Dermis microvascular lymphatic vessel endothelial cell (primary cell): ENCODE measurements around the gene CYP27C1. TPM values are rescaled to one million over a fixed set of nuclear protein-coding genes. Genes with fewer than 3 reads are reported as not detected.
"Not testable (repeated sequence)": the region's sequence is repeated elsewhere in the genome, so short reads cannot be mapped to it uniquely, and the experiment has no call there.

ENCODE experiments used
- DNase-seq, 2 donors: peaks; one replicate each; pipeline versions ENCODE4 v3.0.0 to v3.0.0-alpha.2; 2010; ENCODE audit warnings: low read depth in 2 of 2
- total RNA-seq: library from RNA; depleted of rRNA; stranded (reverse); fragments of >200 nt; gene quantifications from 2 replicates; pipeline ENCODE4 v1.2.1, GENCODE V29; 2014

Gene CYP27C1
- total RNA-seq, 1 donor from 2014 or later, result not detected

DNA sequence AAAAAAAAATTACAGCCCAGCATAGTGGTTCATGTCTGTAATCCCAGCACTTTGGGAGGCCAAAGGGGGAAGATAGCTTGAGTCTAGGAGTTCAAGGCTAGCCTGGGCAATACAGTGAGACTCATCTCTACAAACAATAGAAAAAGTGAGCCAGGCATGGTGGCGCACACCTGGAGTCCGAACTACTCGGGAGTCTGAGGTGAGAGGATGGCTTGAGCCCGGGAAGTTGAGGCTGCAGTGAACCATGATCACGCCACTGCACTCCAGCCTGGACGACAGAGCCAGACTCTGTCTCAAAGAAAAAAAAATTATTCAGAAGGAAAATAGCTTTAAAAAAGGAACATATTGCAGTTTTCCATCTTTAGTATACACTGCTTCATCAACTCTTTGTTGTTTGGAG lies 47.8 kb downstream of the CYP27C1 start:
- no peak for DNase-seq

DNA sequence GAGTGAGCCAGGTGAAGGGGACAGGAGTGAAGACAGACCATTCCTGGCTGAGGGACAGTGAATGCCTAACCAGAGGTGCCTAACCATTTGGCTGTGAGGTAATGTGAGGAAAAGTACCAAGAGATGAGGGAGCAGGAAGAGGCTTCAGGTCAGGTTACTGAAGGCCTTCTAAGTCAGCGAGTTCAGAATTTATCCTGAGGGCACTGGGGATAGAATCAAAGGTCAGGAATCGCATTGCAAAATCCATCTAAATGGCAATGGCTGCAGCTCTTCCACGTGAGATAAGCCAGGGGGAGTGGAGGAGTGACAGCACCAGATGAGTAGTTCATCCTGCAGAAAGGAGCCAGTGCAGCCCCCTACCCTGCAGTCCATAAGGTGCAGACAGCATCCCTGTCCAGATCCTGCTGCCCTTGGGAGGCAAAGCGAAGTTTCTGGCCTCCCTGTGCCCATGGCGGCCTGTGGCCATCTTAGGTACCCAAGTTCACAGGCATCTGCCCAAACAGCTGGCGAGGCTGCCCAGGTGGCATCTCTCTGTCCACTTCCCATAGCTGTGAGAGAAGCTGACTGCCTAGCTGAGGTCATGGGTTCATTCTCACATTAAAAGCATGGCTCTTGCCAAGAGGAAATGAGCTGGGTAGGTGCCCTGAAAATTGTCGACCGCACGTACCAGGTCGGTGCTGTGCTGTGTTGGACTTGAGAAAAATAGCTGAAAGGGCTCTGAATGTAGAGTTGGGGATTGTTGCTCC lies 49.5 kb downstream of the CYP27C1 start:
- peak in 1 of 2 donors; percentile 26 for DNase-seq

DNA sequence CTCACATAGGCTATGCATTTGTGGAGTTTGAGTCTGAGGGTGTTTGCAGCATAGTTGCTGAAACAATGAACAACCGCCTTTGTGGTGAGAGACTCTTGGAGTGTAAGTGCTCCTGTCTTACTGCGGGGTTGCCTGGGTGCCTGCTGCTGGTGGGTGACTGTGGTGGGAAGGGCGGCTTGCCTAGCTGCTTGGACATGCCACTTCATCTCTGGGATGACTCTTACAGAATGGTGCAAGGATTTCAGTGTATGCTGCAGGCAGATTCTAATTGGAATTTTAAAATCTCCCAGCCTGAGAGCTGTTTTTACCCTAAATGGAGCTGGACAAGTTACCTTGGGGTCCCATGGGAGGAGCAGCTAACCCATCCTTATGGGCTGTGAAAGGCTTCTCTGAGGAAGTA lies 50.1 kb downstream of the CYP27C1 start:
- DNase-seq, result no peak

DNA sequence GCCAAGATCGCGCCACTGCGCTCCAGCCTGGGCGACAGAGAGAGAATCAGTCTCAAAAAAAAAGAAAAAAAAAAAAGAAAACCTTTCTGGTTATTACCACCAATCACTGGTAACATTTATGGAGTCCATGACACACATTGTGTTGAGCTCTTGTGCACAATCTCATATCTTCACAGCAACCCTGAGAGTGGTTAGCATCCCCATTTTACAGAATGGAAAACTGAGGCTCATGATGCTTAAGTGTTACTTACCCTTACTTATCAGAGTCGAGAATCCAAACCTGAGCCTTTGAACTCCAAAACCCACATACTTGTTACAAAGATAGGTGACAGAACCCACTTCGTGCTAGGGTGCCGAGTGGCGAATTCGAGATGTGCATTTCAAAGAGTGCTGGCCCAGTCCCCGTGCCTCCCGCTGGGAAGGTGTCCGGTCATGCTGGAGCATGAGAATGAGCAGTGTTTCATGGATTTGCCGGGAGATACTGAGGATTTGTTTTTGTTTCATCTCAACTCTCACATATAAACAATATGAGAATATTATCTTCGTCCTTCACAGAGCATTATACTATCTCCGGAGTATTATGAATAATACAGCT lies 50.9 kb downstream of the CYP27C1 start:
- no peak for DNase-seq

DNA sequence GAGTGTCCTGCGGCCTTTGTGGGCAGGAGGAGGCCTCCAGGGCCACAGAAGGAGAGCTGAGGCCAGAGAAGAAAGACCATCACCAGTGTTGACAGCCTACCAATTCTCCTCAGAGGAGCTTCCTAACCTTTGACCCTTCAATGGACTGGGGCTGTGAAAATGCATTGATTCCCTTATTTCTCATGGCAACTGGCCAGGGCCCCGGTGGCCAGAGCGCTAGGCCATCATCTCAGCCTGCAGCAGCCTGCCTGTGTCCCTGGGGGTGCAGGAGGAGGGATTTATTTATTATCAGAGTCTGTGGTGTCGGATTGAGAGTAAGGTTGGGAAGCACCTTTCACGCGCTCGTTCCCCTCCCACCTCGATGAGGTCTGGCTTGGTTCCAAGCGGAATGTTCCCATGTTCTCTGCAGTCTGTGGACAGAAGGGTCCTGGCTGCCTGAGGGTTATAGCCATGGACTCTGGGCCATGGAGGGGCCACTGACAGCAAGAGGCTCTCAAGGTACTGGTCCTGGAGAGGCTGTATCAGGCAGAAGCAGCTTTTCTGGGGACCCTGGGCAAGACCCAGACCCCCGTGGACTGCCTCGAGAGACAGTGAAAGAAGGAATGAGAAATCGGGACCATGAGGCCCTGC lies 53.8 kb downstream of the CYP27C1 start:
- DNase-seq, result no peak

DNA sequence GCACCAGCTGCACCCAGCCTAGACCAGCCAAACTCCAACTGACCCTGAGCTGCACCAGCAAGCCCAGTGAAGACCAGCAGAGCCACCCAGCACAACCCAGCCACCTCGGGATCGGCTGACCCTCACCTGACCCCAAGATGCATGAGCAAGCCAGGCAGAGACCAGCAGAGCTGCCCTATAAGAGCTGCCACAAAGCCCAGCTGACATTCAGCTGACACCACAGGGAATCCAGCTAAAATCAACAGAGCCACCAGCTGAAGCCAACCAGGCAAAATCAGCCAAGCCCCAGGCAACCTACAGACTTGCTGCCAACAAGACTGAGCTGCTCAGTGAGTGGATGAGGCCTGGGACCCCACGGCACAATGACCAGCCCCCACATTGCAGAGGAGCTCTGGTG lies 54.6 kb downstream of the CYP27C1 start:
- no peak for DNase-seq

DNA sequence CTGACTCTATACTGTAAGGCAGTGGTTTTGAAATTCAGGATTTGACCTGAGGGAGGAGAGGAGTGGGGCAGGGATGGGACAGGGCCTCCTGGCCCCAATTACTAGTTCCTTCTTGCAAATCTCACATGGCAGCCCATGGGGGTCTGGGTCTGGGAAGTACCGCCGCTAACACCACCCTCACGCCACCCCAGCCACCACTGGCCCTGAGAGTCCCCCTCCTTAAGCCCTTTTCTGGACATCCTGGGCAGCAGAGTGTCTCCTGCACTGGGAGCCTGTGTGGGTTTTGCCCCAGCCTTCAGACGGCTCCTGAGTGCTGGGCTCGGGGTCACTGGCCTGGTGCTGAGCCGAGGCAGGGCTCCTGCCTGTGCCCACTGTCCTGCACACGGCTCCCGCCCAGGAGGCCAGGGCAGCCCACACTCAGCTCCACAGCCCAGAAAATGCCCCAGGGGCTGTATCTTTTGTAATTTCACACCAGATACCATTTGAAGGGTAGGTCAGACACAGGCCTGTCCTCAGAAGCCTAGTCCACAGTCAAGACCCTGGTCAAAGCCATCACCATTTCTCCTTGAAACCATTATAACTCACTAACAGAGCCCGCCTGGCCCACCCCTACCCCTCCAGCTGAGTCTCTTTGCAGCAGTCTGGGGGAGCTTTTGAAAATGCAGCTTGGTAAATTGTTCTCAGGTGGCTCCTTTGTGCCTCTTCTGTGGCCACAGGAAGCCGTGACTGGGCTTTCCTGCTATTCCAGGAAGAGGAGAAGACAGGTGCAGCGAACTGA lies 55.1 kb downstream of the CYP27C1 start:
- no peak for DNase-seq

DNA sequence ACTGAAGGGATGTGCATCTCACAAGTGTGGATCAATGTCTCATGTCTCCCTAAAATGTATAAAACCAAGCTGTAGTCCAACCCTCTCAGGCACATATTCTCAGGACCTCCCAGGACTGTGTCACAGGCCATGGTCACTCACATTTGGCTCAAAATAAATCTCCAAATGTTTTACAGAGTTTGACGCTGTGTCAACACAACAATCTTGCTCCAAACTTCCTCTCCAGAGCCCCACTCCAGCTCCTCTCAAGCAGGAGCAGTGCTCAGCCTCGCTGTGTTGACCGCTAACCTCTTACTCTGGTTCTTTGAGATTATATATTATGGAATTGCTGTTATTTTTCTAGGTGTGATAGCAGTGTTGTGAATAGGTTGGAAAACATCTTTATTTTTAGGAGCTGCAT lies 56.2 kb downstream of the CYP27C1 start:
- no peak for DNase-seq

DNA sequence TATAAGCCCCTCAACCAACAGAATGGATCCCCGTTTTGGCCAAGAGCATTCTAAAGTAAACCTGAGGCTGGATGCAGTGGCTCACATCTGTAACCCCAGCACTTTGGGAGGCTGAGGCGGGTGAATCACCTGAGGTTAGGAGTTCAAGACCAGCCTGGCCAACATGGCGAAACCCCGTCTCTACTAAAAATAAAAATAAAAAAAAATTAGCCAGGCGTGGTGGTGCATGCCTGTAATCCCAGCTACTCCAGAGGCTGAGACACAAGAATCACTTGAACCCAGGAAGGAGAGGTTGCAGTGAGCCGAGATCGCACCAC lies 57.1 kb downstream of the CYP27C1 start:
- DNase-seq, result not testable (repeated sequence)

DNA sequence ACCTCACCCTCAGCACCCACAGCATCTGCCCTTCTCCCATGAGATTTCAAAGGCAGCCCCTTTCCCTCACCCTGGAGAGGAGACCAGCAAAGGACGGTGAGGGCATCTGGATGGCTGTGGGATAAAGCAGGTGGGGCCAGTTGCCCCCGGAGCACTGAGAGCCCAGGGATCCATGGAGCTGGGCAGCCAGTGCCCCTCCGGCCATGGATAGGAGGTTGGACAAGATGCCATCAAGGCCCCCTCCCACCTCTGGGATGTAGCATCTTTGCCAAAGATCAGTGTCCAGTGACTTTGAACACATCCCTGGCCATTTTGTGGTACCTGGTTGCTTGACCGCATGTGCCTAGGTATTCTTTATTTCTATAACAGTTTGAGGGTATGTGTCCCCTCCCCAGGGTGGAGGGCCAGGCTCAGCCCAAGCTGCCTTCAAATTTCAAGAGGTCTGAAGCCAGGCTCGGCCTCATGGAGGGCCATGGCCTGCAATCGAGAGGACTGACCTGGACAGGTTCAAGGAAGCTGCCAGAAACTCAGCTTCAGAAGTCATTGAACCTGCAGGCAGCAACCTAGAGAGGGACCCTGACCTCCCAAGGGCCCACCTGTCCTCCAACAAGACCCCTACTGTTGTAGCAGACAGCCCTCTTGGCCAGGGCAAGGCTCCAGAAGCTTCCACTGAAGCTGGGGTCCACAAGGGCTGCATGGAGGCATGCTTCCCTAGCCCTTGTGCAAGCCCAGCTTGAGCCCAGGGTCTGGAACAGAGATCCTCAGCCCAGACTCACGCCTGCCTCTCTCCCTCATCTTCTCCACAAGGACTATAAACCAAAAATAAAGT lies 57.6 kb downstream of the CYP27C1 start:
- no peak for DNase-seq

DNA sequence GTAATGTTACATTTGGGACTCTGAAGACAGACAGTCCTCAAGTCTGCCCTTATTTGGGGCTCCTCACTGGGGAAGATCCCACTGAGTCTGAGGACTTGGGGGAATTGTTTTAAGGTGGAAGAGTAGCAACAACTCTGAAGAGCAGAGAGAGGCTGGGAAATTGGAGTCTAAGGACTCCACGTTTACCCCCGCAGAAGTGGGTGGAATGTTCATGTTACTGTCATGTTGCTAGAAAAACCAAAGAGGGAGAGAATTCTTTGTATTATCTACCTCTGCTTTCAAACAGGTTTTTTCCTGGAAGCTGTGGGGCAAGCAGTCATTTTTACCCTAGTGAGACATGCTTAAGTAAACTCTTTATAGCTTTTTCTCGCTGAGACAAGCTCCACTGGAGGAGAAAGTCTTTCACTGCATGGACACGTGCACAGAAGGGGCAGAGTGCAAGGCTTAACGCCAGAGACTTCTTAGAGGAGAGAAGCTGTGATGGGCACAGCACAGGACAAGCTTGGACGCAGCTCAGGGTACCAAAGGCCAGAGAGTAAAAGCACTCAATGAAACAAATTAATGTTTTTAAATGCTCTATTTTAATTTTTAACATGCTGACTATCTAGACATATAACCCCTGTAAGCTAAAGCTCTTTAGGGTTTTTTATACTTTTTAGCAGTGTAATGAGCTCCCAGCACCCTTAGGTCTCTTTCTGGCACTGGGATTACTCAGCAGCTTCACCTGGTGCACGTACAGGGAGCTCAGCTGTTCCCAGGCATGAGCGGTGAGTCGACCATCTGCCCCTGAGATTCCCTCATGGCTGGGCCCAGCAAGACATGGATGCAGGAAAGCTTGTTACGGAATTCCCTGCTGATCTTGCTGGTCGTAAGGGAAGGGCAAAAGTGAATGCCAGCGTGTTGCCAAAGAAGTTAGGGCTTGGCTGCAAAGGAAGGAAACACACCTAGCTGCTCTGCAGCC lies 58.6 kb downstream of the CYP27C1 start:
- no peak for DNase-seq

DNA sequence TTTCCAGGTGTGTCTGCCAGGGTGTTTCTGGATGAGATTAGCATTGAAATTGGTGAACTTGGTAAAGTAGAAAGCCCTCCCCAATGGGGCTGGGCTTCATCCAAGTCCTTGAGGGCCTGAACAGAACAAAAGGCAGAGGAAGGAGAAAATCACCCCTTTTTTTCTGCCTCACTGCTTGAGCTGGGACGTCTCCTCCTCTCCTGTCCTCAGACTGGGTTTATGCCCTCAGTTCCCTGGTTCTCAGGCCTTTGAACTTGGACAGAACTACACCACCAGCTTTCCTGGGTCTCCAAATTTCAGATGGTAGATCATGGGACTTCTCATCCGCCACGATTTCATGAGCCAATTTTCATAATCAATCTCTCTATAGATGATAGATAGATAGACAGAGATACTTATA lies 59.4 kb downstream of the CYP27C1 start:
- DNase-seq, result no peak

DNA sequence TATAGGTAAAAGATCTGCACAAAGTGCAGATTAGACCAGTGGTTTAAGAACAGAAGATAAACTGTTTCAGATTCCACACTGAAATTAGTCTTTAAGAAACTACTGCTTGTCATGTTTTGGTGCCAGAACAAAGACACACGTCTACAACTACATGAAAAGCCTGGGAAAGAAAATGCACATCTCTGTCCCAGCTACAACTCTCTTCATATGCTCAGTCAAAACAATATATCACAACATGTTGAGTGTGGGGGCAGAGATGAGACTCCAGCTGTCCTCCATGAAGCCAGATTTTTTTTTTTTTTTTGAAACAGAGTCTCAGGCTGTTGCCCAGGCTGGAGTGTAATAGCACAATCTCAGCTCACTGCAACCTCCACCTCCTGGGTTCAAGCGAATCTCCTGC lies 60.6 kb downstream of the CYP27C1 start:
- DNase-seq, result no peak

DNA sequence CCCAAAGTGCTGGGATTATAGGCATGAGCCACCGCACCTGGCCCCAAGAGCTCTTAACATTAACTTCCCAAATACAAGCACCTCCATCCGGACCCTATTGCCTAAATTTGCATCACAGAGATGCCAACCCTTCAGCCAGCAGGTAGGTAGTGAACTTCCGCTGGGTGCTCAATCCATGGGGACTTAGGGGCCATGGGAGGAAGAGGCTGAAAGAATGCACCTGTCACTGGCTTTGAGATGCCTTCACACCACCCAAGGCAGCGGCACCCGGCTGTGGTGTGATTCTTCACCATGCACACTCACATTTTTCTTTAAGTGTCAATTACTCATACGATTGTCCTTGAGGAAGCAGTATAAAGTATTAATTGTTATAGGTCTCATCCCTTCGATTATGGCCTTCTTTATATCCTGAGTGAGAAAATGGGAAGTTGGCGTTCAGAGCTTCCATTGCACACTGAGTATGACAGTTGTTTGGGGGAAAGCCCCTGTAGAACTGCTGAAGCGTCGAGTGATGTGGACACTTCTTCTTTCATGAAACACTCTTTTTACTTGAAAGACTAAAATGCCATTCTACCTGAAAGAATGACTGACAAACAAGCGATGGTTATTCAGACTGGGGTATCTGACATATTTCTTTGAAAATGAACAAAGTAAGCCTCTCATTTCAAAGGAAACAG lies 61.3 kb downstream of the CYP27C1 start:
- DNase-seq, result no peak

DNA sequence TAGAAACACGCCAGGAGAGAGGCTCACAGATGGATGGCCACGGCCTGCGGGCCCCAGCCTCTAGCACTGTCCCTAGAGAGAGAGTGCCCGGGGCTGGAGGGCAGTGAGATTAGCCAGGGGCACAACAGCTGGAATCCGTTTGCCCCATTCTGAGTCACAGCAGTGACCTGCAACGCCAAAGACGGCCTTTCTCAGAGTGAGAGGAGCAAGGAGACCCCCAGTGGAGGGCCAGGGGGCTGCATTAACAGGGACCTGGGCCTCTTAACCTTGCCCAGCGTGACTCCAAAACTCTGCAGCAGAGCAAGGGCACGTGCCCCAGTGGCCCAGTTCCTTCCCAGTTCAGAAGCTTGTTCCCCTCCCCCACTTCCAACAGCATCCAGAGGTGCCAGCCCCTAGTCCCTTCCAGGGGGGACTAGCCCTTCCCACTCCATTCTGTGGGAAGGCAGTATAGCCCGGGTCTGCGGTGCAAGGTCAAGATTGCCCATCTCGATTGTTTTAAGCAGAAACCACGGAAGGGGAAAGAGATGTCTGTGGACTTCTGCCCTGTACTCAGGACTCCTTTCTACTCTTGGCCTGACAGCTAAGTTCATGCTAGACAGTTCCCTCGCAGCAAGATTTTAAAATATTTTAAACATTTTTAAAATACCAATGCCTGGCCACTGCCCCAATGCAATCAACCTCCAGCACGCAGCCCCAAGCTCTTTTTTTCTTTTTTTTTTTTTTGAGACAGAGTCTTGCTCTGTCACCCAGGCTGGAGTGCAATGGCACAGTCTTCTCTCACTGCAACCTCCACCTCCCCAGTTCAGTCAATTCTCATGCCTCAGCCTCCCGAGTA lies 62.2 kb downstream of the CYP27C1 start:
- DNase-seq, result peak in 1 of 2 donors; percentile 21

DNA sequence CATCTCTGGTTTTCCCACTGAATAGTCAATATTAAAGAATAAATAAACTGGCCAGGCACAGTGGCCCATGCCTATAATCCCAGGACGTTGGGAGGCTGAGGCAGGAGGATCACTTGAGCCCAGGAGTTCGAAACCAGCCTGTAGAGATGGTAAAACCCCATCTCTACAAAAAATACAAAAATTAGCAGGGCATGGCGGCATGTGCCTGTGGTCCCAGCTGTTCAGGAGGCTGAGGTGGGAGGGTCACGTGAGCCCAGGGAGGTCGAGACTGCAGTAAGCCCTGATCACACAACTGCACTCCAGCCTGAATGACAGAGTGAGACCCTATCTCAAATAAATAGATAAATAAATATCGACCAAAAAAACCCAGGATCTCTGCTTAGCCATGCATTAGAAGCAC lies 63.0 kb downstream of the CYP27C1 start:
- no peak for DNase-seq

DNA sequence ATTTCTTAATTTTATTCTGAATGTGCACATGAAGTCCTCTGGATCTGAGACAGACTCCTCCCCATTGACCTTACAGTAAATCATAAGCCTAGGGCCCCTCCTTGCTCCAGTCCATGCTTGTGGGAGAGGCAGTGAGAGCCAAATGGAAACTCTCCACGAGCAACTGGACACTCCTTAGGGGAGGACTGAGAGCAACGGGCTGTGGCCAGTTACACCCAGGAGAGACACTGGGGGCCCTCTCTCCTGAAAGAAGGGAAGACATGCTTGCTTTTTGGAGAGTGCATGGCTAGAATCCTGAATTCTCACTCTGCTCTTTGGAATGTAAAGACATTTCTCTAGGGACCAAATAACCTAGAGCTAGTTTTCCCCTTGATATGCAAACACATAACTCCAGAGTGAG lies 64.2 kb downstream of the CYP27C1 start:
- DNase-seq, result no peak

DNA sequence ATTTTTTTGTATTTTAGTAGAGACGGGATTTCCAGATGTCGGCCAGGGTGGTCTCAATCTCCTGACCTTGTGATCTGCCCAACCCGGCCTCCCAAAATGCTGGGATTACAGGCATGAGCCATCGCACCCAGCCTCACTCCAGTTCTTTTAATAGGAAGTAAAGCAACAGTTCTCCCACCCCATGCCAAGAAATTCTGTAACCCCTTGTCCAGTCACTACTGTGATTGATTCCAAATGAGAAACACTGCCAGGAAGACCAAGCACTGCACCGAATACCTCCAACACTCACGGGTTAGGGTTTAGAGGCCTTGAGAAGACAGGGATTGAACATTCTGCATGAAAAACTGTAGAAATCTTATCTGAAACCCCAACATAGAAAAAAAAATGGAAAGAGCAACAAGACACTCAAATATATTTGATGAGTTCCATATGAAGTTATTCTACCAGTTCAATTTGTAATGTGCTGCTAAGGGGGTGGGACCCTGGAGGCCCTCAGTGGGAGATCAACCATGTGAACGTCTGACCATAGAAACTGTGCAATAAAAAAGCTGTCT lies 65.0 kb downstream of the CYP27C1 start:
- no peak for DNase-seq

DNA sequence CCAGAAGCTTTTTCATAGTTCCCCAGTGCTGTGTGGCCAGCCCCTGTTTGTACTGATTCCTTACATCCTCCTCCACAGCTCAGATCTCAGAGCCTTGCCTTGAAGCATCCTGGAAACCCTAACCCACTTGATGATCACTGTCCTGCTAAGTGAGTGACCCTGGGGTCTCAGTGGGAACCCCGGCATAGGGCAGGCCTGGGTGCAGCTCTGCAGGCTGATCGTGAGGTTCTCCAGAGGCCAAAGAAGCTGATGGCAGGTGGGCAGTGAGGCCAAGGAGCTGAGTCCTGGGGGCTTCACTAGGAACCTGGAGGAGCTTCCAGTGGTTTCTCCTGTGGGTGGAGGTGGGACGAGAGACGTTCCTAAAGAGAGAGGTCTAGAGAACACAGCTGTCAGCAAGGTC lies 65.7 kb downstream of the CYP27C1 start:
- no peak for DNase-seq
